VCaP (cell line): ENCODE results near the gene RNF227.
A peak's percentile ranks its signal among the peaks of the same experiment; 100 is the strongest.

Experiments
- H3K27ac ChIP-seq: fragments of 450-650 bp; 2 replicates; pipeline ENCODE4 v1.5.1; 2017
- TF ChIP-seq, protein P1 (sequence below): fragments of 450-650 bp; conservative IDR thresholded peaks from 2 replicates; pipeline ENCODE4 v1.5.1; 2017; ENCODE audit warnings: mild to moderate bottlenecking, moderate library complexity

Gene RNF227

DNA sequence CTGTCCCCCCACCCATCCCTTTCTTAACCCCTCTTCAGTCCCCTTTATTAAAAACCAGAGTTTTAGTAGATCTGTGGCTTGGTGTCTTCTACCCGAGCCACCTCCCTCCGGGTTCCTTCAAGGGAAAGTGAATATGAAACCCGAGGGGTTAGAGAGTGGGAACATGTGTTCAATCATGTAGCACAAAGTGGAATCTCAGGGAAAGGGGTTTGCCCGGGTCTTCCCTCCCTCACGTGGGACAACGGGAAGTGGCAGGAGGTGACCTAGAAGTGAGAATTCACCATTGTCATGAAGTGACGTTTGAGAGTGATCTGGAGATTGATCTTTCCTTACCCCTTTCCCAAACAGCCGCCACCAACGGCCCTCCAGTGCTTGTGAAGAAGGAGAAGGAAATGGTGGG, 5.0 kb downstream of the RNF227 start:
- no peak overlapping the region for H3K27ac ChIP-seq
- TF ChIP-seq, protein P1, sequence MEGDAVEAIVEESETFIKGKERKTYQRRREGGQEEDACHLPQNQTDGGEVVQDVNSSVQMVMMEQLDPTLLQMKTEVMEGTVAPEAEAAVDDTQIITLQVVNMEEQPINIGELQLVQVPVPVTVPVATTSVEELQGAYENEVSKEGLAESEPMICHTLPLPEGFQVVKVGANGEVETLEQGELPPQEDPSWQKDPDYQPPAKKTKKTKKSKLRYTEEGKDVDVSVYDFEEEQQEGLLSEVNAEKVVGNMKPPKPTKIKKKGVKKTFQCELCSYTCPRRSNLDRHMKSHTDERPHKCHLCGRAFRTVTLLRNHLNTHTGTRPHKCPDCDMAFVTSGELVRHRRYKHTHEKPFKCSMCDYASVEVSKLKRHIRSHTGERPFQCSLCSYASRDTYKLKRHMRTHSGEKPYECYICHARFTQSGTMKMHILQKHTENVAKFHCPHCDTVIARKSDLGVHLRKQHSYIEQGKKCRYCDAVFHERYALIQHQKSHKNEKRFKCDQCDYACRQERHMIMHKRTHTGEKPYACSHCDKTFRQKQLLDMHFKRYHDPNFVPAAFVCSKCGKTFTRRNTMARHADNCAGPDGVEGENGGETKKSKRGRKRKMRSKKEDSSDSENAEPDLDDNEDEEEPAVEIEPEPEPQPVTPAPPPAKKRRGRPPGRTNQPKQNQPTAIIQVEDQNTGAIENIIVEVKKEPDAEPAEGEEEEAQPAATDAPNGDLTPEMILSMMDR: no peak

DNA sequence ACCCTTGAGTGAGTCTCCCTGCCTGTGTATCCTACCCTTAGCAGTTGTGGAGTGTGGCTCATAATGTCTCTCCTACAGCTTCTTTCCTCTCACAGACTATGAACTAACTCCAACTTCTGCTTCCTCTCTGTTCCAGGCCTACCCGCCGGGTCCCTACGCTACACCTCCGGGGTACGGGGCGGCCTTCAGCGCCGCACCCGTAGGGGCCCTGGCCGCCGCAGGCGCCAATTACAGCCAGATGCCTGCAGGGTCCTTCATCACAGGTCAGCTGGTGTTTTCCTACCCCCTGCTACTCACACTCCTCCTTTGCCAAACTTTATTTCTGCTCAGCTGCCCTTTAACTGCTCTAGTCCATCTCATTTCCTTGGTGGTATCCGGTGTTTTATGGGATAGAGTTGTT, 5.4 kb downstream of the RNF227 start:
- TF ChIP-seq, protein P1: no peak
- H3K27ac ChIP-seq: no peak overlapping the region

DNA sequence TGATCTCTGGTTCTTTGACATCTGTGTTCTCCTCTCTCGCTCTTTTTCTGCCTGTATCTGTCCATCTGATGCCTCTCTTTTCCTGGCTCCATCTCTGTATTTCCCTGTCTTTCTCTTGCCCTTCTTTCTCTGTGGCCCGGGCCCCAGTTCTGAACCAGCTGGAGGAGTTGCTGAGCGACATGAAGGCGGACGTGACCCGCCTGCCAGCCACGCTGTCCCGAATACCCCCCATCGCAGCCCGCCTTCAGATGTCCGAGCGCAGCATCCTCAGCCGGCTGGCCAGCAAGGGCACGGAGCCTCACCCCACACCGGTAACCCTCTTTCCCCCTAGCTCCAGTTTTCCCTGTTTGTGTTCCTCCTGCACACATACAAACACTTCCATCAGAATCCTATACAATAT, 5.8 kb downstream of the RNF227 start:
- TF ChIP-seq, protein P1: no peak
- no peak overlapping the region for H3K27ac ChIP-seq

DNA sequence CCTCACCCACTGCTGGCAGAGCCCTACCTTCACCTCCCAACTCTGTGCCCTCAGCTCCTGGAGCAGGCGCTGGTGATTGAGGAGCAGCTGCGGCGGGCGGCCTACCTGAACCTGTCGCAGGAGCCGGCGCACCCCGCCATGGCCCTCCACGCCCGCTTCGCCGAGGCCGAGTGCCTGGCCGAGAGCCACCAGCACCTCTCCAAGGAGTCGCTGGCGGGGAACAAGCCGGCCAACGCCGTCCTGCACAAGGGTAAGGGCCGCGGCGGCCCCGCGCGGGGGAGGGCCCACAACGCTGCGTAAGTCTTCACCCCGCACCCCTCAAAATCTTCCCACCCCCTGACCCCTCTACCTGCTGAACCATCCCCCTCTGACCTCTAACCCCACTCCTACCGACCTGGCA, 7.0 kb downstream of the RNF227 start:
- no peak overlapping the region for H3K27ac ChIP-seq
- TF ChIP-seq, protein P1: no peak

DNA sequence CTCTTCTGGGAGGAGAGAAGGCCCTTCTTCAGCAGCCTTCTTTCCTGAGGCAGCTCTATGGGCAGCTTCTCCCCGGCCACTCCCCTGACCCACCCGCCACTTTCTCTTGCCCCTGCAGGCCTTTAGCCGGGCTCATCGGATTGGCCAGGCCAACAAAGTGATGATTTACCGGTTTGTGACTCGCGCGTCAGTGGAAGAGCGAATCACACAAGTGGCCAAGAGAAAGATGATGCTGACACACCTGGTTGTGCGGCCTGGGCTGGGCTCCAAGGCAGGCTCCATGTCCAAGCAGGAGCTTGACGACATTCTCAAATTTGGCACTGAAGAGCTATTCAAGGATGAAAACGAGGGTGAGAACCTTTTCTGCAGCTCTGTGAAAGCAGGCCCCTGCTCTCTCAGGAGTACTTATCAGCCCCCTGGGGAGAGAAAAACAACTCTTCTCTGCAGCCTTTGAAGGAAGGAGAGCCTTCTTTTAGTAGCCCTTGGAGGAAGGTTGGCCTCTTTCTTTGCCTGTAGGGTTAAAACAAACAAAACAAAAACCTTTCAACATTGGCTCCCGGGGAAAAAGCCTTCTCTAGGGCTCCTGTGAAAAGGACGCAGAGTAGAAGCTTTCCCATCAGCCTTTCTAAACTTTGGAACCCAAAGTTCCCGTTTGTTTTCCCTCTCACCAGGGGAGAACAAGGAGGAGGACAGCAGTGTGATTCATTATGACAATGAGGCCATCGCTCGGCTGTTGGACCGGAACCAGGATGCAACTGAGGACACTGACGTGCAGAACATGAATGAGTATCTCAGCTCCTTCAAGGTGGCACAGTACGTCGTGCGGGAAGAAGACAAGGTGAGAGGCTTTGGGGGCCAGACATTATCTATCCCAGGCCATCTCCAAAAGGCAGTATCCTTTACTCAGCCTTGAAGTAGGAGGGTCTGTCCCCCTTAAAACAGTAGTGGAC, 12.7 kb downstream of the RNF227 start:
- H3K27ac ChIP-seq: no peak overlapping the region
- TF ChIP-seq, protein P1: no peak

DNA sequence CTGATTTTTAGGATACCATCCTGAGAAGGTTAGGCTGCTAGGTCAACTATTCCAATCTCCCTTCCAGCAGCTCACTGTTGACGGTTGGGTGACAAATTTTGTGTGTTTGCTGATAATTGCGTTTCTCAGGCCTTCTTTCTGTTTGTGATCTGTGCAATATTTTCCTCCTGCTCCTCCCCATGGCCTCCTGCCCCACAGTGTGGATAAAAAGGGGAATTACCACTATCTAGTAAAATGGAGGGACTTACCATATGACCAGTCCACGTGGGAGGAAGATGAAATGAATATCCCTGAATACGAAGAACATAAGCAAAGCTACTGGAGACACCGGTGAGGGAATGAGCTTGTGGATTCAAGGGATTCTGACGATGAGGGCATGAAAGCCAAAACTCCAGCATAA, 18.3 kb downstream of the RNF227 start:
- TF ChIP-seq, protein P1: peak; percentile 37
- H3K27ac ChIP-seq: no peak overlapping the region

DNA sequence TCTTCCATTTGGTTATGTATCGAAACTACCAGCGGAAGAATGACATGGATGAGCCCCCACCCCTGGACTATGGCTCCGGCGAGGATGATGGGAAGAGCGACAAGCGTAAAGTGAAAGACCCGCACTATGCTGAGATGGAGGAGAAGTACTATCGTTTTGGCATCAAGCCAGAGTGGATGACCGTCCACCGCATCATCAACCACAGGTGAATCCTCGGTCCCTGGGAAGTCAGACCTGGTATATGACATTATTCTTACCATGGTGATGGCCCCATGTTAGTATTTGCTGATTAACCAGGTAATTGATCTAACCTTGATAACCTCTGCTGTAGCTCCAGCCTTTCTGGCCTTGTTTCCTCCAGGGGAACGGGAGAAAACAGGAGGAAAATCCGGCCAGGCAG, 19.0 kb downstream of the RNF227 start:
- TF ChIP-seq, protein P1: no peak
- H3K27ac ChIP-seq: no peak overlapping the region
